Measurements from ENCODE around the gene TUBA4A.

GRCh38 chr2:219270055-219270372 lies 16.3 kb upstream of the TUBA4A start:
- TF ChIP-seq CTCF (IDR thresholded peaks at IDR 0.05 in 4 of 5, conservative IDR thresholded peaks at IDR 0.05 in 1 of 5) (no peak), POLR2A (IDR thresholded peaks at IDR 0.05) (no peak)

All from gastrocnemius medialis (tissue), 4 donors.